Suprapubic skin (tissue), 3 donors: ENCODE measurements around the gene COG1.

Source experiments
- CTCF ChIP-seq, 2 donors: fragments of 200-600 bp in 1 of 2; fragments of 450-650 bp in 1 of 2; sonication (generic) in 1 of 2; IDR thresholded peaks; one replicate each; pipeline ENCODE4 v1.5.1; 2016 to 2019; ENCODE audit warnings: antibody characterized with exemption in 2 of 2, mild to moderate bottlenecking in 1 of 2, moderate library complexity in 1 of 2
- POLR2A ChIP-seq, 2 donors: fragments of 450-650 bp; IDR thresholded peaks; one replicate each; pipeline ENCODE4 v1.6.1; 2017; ENCODE audit warnings: antibody characterized with exemption in 2 of 2, mild to moderate bottlenecking in 2 of 2, moderate library complexity in 2 of 2

DNA sequence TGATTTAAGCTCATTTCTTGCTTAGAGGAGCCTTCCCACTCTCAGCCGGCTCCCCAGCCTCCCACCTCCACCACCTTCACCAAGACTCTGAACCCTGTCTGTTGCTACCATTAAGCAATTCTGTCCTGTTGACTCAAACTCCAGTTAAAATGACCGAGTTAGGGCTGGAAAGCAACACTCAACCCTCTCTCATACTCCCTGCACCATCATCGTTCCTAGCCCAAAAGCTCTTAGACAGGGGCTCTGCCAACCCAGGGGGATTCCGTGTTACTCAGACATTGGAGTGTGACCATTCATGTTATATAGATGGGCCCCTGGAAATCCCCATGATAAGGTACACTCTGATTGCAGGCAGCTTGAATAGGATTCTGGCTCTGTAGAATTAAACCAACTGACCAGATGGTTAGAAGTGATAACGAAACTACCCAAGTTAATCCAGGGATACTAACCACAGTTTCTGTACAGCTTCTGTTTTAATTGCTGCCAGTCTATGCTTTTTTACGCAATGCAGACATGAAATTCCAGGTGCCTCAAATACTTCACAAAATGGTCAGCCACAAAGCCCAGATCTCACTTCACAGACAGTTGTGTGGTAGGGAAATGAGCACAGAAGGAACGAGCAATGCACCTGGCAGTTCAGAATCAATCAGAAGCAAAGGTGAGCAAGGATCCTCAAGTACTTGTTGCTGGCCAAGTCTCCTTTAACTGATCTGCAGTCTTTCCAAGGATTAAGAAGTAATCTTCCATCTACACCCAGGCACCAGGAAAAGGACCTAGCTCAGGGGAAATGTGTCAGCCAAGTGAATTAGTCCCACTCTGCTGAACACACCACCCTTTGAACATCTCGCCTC lies 25.9 kb upstream of the COG1 start:
- TF ChIP-seq POLR2A (IDR thresholded peaks at IDR 0.05) (no peak), CTCF (IDR thresholded peaks at IDR 0.05) (no peak)
